Glutamatergic neuron (in vitro differentiated cells): ENCODE results near the gene CHST13. TPM values are rescaled to one million over a fixed set of nuclear protein-coding genes. Genes with fewer than 3 reads are reported as not detected.

Source experiments
- DNase-seq: peaks from one replicate; pipeline ENCODE4 v3.0.0; 2022
- H3K27ac Mint-ChIP-seq: one replicate; pipeline ENCODE4 v1.8.0; 2020; ENCODE audit warnings: mild to moderate bottlenecking, mixed read lengths, inconsistent platforms; ENCODE audit not compliant: unreplicated experiment
- H3K27me3 Mint-ChIP-seq: one replicate; pipeline ENCODE4 v1.8.0; 2020; ENCODE audit warnings: mild to moderate bottlenecking, moderate library complexity, mixed read lengths, inconsistent platforms; ENCODE audit not compliant: unreplicated experiment
- H3K36me3 Mint-ChIP-seq: one replicate; pipeline ENCODE4 v1.8.0; 2020; ENCODE audit warnings: mild to moderate bottlenecking, mixed read lengths, inconsistent platforms; ENCODE audit not compliant: unreplicated experiment
- H3K4me1 Mint-ChIP-seq: one replicate; pipeline ENCODE4 v1.8.0; 2020; ENCODE audit warnings: mild to moderate bottlenecking, low read depth, mixed read lengths, inconsistent platforms; ENCODE audit not compliant: unreplicated experiment
- H3K4me3 Mint-ChIP-seq: one replicate; pipeline ENCODE4 v1.8.0; 2020; ENCODE audit warnings: mild to moderate bottlenecking, mixed read lengths, inconsistent platforms; ENCODE audit not compliant: unreplicated experiment
- H3K9me3 Mint-ChIP-seq: one replicate; pipeline ENCODE4 v1.8.0; 2020; ENCODE audit warnings: mild to moderate bottlenecking, moderate library complexity, mixed read lengths, inconsistent platforms; ENCODE audit not compliant: unreplicated experiment
- total RNA-seq: library from RNA; stranded (reverse); fragmentation: NEBNext Ultra II Directional; extraction: Animal tissue kit (Norgen Biotek cat#: 25700); gene quantifications from one replicate; pipeline ENCODE4 v1.2.1, GENCODE V29; 2021; ENCODE audit not compliant: unreplicated experiment
- TF ChIP-seq, protein P1 (sequence below): fragments of 200-600 bp; sonication (generic); IDR thresholded peaks from one replicate; pipeline ENCODE4 v1.5.0; 2021; ENCODE audit not compliant: partially characterized antibody, unreplicated experiment

Gene CHST13
- total RNA-seq, 1 donor from 2014 or later: not detected

DNA sequence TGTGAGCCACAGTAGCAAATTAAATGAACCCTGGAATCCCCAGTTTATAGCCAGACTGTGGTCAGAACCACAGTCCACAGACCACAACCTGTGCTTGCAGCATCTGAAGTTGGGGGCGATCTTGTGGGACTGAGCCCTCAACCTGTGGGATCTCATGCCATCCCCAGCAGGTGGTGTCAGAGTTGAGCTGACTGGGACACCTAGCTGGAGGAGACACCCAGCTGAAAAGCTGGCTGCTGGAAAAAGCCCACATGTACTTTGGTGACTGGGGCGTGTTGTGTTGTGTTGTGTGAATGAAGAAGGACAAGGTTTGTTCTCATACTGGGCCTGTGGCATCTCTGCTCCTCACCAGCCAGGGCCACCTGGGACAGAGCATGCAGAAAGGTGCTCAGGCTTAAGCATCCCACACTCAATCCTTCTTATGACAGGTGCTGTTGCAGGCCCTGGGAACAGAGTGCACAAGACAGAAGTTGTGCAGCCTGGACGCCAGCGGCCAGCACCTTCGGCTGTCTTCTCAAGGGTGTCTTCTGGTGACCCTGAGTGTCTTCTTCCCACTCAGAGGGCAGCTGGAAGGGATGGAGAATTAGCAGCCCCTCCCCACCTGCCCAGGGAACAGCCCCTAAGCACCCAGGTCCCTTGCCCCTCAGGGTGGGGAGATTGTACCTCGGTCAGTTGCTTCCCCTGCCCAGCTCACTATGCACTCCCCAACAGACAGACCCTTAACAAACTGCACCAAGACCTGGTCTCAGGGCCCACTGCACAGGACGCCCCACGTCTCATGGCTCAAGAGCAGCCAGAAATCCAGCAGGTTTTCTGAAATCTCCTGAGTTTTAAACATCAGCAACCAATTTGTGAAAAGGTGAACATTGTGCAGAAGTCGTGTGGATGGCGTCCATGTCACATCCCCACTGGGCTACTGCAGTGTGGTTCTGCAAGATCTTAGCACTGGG lies 4.2 kb upstream of the CHST13 start:
- TF ChIP-seq, protein P1, sequence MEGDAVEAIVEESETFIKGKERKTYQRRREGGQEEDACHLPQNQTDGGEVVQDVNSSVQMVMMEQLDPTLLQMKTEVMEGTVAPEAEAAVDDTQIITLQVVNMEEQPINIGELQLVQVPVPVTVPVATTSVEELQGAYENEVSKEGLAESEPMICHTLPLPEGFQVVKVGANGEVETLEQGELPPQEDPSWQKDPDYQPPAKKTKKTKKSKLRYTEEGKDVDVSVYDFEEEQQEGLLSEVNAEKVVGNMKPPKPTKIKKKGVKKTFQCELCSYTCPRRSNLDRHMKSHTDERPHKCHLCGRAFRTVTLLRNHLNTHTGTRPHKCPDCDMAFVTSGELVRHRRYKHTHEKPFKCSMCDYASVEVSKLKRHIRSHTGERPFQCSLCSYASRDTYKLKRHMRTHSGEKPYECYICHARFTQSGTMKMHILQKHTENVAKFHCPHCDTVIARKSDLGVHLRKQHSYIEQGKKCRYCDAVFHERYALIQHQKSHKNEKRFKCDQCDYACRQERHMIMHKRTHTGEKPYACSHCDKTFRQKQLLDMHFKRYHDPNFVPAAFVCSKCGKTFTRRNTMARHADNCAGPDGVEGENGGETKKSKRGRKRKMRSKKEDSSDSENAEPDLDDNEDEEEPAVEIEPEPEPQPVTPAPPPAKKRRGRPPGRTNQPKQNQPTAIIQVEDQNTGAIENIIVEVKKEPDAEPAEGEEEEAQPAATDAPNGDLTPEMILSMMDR: no peak
- H3K9me3 Mint-ChIP-seq: no peaks in the 10 kb centered on the region
- no peaks in the 10 kb centered on the region for H3K36me3 Mint-ChIP-seq
- peak; percentile 7 for DNase-seq
- H3K27ac Mint-ChIP-seq: no peak overlapping the region
- peaks cover 10% of the 10 kb centered on the region for H3K27me3 Mint-ChIP-seq
- peaks cover 8% of the 10 kb centered on the region for H3K4me1 Mint-ChIP-seq
- H3K4me3 Mint-ChIP-seq: no peak overlapping the region

DNA sequence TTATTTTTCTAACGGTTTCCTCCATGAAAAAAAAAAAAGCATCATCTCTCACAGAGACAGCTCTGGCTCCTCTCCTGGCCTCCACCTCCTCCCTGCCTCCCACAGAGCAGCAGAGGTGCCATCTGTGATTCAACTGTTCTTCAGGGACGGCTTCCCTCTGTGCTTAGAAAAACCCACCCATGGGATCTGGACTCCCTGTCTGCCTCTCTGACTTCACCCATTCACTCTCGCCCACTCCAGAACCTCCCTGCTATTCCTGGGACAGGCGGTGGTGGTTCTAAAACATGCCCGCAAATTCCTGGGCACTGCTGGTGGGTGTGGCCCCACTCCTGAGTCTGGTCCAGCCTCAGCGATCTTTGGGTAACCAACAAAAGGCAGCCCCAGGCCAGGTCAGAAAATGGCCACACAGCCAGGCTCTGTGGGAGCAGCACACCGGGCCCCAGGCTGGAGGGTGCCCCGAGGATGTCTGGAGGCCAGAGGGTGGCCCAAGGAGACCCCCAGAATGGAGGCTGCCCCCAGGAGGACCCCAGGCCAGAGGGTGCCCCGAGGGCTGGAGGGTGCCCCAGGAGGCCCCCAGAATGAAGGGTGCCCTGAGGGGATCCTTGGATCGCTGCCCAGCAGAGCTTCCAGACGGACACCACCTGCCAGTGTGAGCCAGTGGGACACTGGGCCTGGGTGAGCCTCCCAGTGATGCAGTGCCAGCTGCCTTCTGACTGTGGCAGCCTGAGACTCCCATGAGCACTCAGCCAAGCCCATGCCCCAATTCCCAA lies 2.6 kb upstream of the CHST13 start:
- Mint-ChIP-seq H3K27me3 (peaks cover 12% of the 10 kb centered on the region), H3K4me3 (no peak overlapping the region), H3K27ac (no peak overlapping the region), H3K36me3 (no peaks in the 10 kb centered on the region), H3K9me3 (no peaks in the 10 kb centered on the region), H3K4me1 (peaks cover 8% of the 10 kb centered on the region)
- TF ChIP-seq, protein P1: no peak
- DNase-seq: peak; percentile 16

DNA sequence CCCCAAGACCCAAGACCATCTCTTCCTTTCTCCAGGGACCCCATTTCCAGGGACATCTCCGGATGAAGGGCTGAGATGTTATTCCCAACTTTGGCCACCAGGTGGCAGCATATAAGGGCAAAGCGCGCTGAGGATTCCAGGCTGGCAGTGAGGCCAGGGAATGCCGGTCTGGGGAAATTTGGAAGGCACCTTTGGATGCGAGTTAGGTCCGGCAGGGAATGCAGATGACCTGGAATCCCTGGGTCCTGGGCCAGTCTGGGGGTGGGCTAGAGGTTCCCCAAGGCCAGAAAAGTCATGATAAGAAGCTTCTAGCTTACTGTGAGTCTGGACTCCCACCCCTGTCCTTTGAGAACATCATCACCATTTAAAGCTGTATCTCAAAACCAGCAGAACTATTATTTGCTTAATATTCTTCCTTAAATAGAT lies 1.6 kb upstream of the CHST13 start:
- no peaks in the 10 kb centered on the region for H3K9me3 Mint-ChIP-seq
- TF ChIP-seq, protein P1: peak; percentile 98
- peak; percentile 80 for DNase-seq
- no peak overlapping the region for H3K4me3 Mint-ChIP-seq
- H3K36me3 Mint-ChIP-seq: no peaks in the 10 kb centered on the region
- peaks cover 9% of the 10 kb centered on the region for H3K27me3 Mint-ChIP-seq
- H3K4me1 Mint-ChIP-seq: peaks cover 8% of the 10 kb centered on the region
- no peak overlapping the region for H3K27ac Mint-ChIP-seq

DNA sequence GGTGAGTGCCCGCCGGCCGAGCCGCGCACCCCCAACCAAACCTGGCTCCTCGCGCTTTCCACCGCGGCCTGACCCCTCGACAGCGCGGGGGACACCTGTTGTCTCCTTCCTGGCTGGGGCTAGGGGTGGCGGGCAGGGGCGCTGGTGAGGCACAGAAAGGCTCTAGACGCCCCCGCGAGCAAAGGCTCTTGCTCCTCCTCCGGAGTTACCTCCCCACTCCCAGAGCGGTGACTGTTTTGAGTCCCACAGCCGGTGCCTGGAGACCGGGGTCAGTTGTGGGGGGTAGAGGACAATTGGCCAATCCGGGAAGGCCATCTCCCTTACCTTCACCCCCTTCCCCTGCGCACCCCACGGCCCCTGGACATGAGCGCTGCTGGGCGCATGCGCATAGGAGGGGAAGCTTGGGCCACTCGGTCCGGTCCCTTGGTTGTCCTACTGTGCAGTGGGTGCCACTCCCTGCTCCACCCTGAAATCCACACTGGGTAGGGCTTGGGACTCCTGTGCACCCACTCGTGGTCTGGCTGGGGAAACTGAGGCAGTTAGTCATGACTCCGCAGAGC lies 554 bp downstream of the CHST13 start:
- H3K4me3 Mint-ChIP-seq: peak overlapping the region; percentile 68
- no peak for DNase-seq
- H3K9me3 Mint-ChIP-seq: peaks cover 2% of the 10 kb centered on the region
- no peak overlapping the region for H3K27ac Mint-ChIP-seq
- peaks cover 8% of the 10 kb centered on the region for H3K4me1 Mint-ChIP-seq
- no peaks in the 10 kb centered on the region for H3K36me3 Mint-ChIP-seq
- H3K27me3 Mint-ChIP-seq: peaks cover 10% of the 10 kb centered on the region
- TF ChIP-seq, protein P1: no peak
